ENCODE data around the gene TRAPPC13.

TRAPPC13 gene

DNA sequence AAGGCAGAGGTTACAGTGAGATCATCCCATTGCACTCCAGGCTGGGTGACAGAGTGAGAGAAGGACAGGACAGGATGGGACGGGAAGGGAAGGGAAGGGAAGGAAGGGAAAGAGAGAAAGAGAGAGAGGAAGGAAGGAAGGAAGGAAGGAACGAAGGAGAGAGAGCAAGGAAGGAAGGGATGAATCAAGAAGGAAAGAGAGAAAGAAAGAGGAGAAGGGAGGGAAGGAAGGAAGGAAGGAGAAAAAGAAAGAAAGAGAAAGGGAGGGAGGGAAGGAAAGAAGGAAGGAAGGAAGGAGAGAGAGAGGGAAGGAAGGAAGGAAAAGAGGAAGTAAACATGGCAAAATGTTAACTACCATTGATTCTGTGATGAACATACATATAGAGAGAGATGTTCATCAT lies 68.3 kb downstream of the TRAPPC13 start:
- DNase-seq: no peak

DNA sequence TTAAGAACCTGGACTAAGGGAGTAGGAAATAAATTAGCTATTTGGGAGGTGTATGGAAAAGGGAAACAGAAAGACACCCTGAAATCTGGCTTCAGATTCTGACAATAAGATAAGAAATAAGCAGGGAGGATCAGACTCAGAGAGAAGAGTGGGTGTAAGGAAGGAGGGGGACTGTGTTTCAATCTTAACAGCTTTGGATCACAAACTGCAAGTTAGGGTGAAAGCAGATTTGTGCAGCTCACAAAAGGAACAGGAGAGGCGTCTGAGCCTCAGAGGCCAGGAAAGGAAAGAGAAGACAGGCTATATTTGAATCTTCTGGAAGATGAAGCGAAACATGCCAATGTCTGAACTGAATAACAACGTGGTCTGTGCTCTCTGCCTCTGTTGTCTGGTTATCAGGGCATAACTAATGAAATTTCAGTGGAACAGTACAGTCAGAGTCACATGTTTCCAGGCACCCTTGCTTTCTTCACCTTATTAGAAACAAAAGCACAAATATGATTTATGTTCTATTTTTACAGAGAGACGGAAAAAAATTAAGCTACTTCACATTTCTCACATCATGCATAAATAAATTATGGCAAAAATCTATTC lies 70.4 kb downstream of the TRAPPC13 start:
- no peak for DNase-seq

DNA sequence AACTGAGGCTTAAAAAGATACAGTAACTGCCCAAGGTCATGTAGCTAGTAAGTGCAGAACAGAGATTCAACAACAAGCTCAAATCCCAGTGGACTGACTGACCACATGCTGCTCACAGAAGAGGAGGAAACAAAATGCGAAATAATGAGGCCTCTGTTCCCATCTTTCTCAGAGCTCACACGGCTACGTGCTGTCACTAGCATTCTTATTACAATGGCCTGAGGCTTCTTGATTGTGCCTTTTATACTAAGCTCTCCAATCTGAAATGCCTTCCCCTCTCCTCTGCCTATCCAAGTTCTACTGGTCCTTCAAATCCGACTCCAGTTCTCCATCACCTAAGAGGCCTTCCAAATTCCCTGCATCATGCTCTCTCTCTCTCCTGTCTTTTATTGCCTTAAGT lies 71.1 kb downstream of the TRAPPC13 start:
- DNase-seq: no peak

- no peak for DNase-seq
Measured at GRCh38 chr5:65696892-65697291, 72.1 kb downstream of the TRAPPC13 start.

DNA sequence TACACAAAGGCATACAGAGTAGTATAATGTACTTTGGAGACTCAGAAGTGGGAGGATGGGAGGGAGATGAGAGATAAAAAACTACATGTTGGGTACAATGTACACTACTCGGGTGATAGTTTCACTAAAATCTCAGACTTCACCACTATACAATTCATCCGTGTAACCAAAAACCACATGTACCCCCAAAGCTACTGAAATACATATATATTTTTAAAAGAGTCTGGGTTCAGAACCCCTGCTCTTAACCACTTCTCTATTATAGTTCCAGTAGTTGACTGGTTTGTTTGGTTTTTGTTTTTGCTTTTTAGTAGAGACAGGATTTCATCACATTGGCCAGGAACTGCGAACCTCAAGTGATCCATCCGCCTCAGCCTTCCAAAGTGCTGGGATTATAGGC lies 74.5 kb downstream of the TRAPPC13 start:
- no peak for DNase-seq

GRCh38 chr5:65702036-65702435 lies 77.2 kb downstream of the TRAPPC13 start:
- no peak for DNase-seq

DNA sequence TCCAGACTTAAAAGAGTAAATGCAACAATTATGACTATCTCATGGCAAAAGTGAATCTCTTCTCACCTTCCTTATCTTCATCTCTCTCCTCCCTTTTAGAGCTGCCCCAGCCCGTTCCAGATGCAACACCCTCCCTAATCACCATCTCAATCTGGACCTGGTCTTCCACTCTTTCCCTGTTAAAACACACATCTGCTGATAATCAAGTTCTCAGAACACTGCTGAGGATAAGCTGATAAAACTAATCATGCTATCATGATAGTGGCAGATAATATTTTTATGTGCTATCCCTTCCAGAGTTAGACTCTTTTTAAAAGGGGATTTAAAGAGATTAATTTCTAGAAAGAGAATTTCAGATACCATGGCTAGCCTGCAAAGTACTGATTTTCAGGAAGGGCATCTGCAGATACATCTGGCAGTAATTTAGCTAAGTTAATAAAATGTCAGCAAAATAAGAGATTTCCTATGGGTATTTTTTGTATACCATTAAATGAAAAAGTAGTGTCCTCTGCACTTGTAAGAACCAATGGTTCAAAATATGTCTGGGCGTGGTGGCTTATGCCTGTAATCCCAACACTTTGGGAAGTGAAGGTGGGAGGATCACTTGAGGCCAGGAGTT lies 79.9 kb downstream of the TRAPPC13 start:
- DNase-seq: no peak

GRCh38 chr5:65707663-65708062 lies 82.8 kb downstream of the TRAPPC13 start:
- no peak for DNase-seq

DNA sequence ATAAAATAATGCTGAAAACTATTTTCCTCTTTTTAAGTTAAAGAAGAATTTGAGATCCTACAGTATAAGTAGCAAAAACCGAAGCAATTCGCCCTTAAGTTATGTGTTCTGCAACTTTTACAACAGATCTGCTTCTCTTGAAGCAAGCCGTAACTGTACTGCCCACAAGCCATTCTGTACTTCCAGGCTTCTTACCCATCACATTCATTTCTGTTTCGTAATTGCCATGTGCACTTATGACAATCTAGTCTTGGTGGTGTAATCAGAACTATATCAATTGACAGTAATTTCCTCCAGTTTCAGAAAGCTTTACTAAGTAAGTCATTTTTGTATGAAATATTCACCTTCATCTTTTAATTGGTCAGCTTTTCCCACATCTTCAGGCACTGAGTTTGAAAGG lies 83.3 kb downstream of the TRAPPC13 start:
- DNase-seq: no peak

Measured in activated CD4-positive, alpha-beta T cell treated with anti-CD3 and anti-CD28 coated beads, Interleukin-2, amount 50 U/mL, for 4 hours (primary cell).